IPS-18c (cell line): Measurements from ENCODE around the gene BBIP1.
"Not testable (repeated sequence)": the region's sequence is repeated elsewhere in the genome, so short reads cannot be mapped to it uniquely, and the experiment has no call there.

Experiments used
- H3K4me3 ChIP-seq: 2 replicates; pipeline ENCODE4 v1.7.0; 2013; ENCODE audit warnings: low read depth, mild to moderate bottlenecking, low read length, moderate library complexity; ENCODE audit not compliant: insufficient read depth
- H3K9me3 ChIP-seq: one replicate; pipeline ENCODE4 v1.6.1; 2013; ENCODE audit warnings: mild to moderate bottlenecking, low read length, moderate library complexity; ENCODE audit not compliant: control insufficient read depth, insufficient read depth

Gene BBIP1

GRCh38 chr10:110932505-110933180 is 13.7 kb upstream of the BBIP1 start:
- Histone ChIP-seq H3K4me3 (no peak overlapping the region), H3K9me3 (no peaks in the 10 kb centered on the region)

GRCh38 chr10:110931769-110932381 is 12.9 kb upstream of the BBIP1 start:
- Histone ChIP-seq H3K4me3 (no peak overlapping the region), H3K9me3 (no peaks in the 10 kb centered on the region)

GRCh38 chr10:110927461-110927860 is 8.5 kb upstream of the BBIP1 start:
- Histone ChIP-seq H3K4me3 (no peak overlapping the region), H3K9me3 (no peaks in the 10 kb centered on the region)

GRCh38 chr10:110923856-110924493 is 5.0 kb upstream of the BBIP1 start:
- no peaks in the 10 kb centered on the region for H3K9me3 ChIP-seq
- no peak overlapping the region for H3K4me3 ChIP-seq

GRCh38 chr10:110919971-110920881 is 1.2 kb upstream of the BBIP1 start:
- Histone ChIP-seq H3K9me3 (no peaks in the 10 kb centered on the region), H3K4me3 (peak overlapping the region; percentile 76)

- H3K4me3 ChIP-seq, result peak within 1 kb of the TSS; percentile 76
- no peaks in the 10 kb centered on the region for H3K9me3 ChIP-seq
Observed at GRCh38 chr10:110919349-110919931, 460 bp upstream of the BBIP1 start, which contains the start of gene SHOC2. Gene SHOC2, plus strand, starts transcription at chr10:110919604. Its CDS starts 44,755 bp downstream, at chr10:110964359.

GRCh38 chr10:110918269-110918642 is 724 bp downstream of the BBIP1 start:
- H3K9me3 ChIP-seq, result no peaks in the 10 kb centered on the region
- peak overlapping the region; percentile 69; the same call in 1 of the 2 replicates for H3K4me3 ChIP-seq

- H3K4me3 ChIP-seq, result no peak overlapping the region
- H3K9me3 ChIP-seq, result no peaks in the 10 kb centered on the region
Observed at GRCh38 chr10:110916554-110917346, 2.2 kb downstream of the BBIP1 start.

- H3K9me3 ChIP-seq, result not testable (repeated sequence)
Observed at GRCh38 chr10:110915600-110915999, 3.4 kb downstream of the BBIP1 start.

GRCh38 chr10:110915035-110915434 is 3.9 kb downstream of the BBIP1 start:
- H3K9me3 ChIP-seq, result no peaks in the 10 kb centered on the region
- no peak overlapping the region for H3K4me3 ChIP-seq

More at GRCh38 chr10:110915600-110915999, 3.4 kb downstream of the BBIP1 start:
- H3K4me3 ChIP-seq, result not testable (repeated sequence)

GRCh38 chr10:110914431-110914830 is 4.5 kb downstream of the BBIP1 start:
- no peak overlapping the region for H3K4me3 ChIP-seq

GRCh38 chr10:110912374-110912773 is 6.6 kb downstream of the BBIP1 start:
- H3K9me3 ChIP-seq, result no peaks in the 10 kb centered on the region
- H3K4me3 ChIP-seq, result no peak overlapping the region

More at GRCh38 chr10:110914431-110914830, 4.5 kb downstream of the BBIP1 start:
- no peaks in the 10 kb centered on the region for H3K9me3 ChIP-seq

GRCh38 chr10:110910138-110910537 is 8.8 kb downstream of the BBIP1 start:
- Histone ChIP-seq H3K4me3 (no peak overlapping the region), H3K9me3 (no peaks in the 10 kb centered on the region)

- Histone ChIP-seq H3K9me3 (no peaks in the 10 kb centered on the region), H3K4me3 (no peak overlapping the region)
Observed at GRCh38 chr10:110903280-110904278, 15.4 kb downstream of the BBIP1 start.
